Cardiac septum (tissue), 1 donor: ENCODE results near the gene LRP3. TPM values are rescaled to one million over a fixed set of nuclear protein-coding genes. Genes with fewer than 3 reads are reported as not detected.
"Not testable (repeated sequence)": the region's sequence is repeated elsewhere in the genome, so short reads cannot be mapped to it uniquely, and the experiment has no call there.

Experiments
- DNase-seq: peaks from one replicate; pipeline ENCODE4 v3.0.0-alpha.2; 2020; ENCODE audit warnings: low spot score
- intact Hi-C: fragments of 100-400 bp; cut with DNase I; formaldehyde crosslinking; loops from one replicate; pipeline ENCODE4 v1.14.0; 2022
- long read RNA-seq: library from polyadenylated mRNA; unstranded; transcript quantifications from one replicate; pipeline ENCODE4 v2.0.0, GENCODE V29; 2021
- total RNA-seq: library from RNA; stranded (reverse); fragmentation: NEBNext Ultra II Directional; extraction: Animal tissue kit (Norgen Biotek cat#: 25700); gene quantifications from one replicate; pipeline ENCODE4 v1.2.1, GENCODE V29; 2021
- donor health status: DM: no; HTN: no; CAD: no.

Gene LRP3
- 22.4 TPM for total RNA-seq
- long read RNA-seq, transcript LRP3-203 (3 exons, 3,278 nt), result minor isoform, 10 of 136 reads
- long read RNA-seq, transcript LRP3-201 (7 exons, 3,807 nt), result major isoform, 88 of 136 reads
- long read RNA-seq, partial matches to known transcripts, result 16 of 136 reads
- long read RNA-seq, other reads (novel, unspliced or antisense), result 22 of 136 reads

GRCh38 chr19:33193865-33194362 lies at the start of gene LRP3:
Gene LRP3, plus strand, starts transcription at chr19:33194330. Its CDS starts 456 bp downstream, at chr19:33194786.
- no peak for DNase-seq
- intact Hi-C loops, result no loop called here

- no peak for DNase-seq
- intact Hi-C loops, result loop anchor here (10.0 kb wide), 1 partner anchor 259 kb away; no protein-coding TSS in a partner anchor
These were observed 47.9 kb upstream of the LRP3 start for GRCh38 chr19:33146209-33146608.

GRCh38 chr19:33147538-33147937 lies 46.6 kb upstream of the LRP3 start:
- intact Hi-C loops, result loop anchor here (10.0 kb wide), 1 partner anchor 257 kb away; no protein-coding TSS in a partner anchor
- DNase-seq, result no peak

GRCh38 chr19:33150852-33151518 lies 43.1 kb upstream of the LRP3 start:
- intact Hi-C loops, result no loop called here
- DNase-seq, result no peak

GRCh38 chr19:33152176-33152575 lies 42.0 kb upstream of the LRP3 start:
- DNase-seq, result no peak
- intact Hi-C loops, result no loop called here

GRCh38 chr19:33152625-33153024 lies 41.5 kb upstream of the LRP3 start:
- DNase-seq, intact Hi-C loops: not testable (repeated sequence)

- DNase-seq, intact Hi-C loops: not testable (repeated sequence)
These were observed 39.8 kb upstream of the LRP3 start for GRCh38 chr19:33154313-33154712.

- intact Hi-C loops, result no loop called here
- no peak for DNase-seq
These were observed 37.8 kb upstream of the LRP3 start for GRCh38 chr19:33156334-33156733.

GRCh38 chr19:33157906-33158305 lies 36.2 kb upstream of the LRP3 start:
- no peak for DNase-seq
- intact Hi-C loops, result no loop called here

- DNase-seq, result no peak
- intact Hi-C loops, result no loop called here
These were observed 35.8 kb upstream of the LRP3 start for GRCh38 chr19:33158365-33158764.

GRCh38 chr19:33159149-33159548 lies 35.0 kb upstream of the LRP3 start:
- no peak for DNase-seq
- intact Hi-C loops, result no loop called here

GRCh38 chr19:33159893-33160292 lies 34.2 kb upstream of the LRP3 start:
- intact Hi-C loops, result no loop called here
- DNase-seq, result no peak

GRCh38 chr19:33161201-33161600 lies 32.9 kb upstream of the LRP3 start:
- no peak for DNase-seq

GRCh38 chr19:33163481-33163880 lies 30.6 kb upstream of the LRP3 start:
- DNase-seq, result no peak
- intact Hi-C loops, result no loop called here

More at GRCh38 chr19:33161201-33161600, 32.9 kb upstream of the LRP3 start:
- intact Hi-C loops, result no loop called here

- DNase-seq, intact Hi-C loops: not testable (repeated sequence)
These were observed 28.1 kb upstream of the LRP3 start for GRCh38 chr19:33166037-33166436.

GRCh38 chr19:33167438-33167837 lies 26.7 kb upstream of the LRP3 start:
- no peak for DNase-seq
- intact Hi-C loops, result no loop called here

- intact Hi-C loops, result no loop called here
- DNase-seq, result no peak
These were observed 25.6 kb upstream of the LRP3 start for GRCh38 chr19:33168528-33168927.

- intact Hi-C loops, result loop anchor here (10.0 kb wide), 1 partner anchor 197 kb away; the partner anchor contains the start of genes CEP89 and FAAP24
- DNase-seq, result no peak
These were observed 22.8 kb upstream of the LRP3 start for GRCh38 chr19:33171222-33171795.

GRCh38 chr19:33171916-33172359 lies 22.2 kb upstream of the LRP3 start:
- peak; percentile 22 for DNase-seq
- intact Hi-C loops, result loop anchor here (10.0 kb wide), 1 partner anchor 197 kb away; the partner anchor contains the start of genes CEP89 and FAAP24

GRCh38 chr19:33174186-33174585 lies 19.9 kb upstream of the LRP3 start:
- intact Hi-C loops, result loop anchor here (10.0 kb wide), 1 partner anchor 199 kb away; the partner anchor contains the start of genes CEP89 and FAAP24
- DNase-seq, result peak; percentile 9
